Esophagus muscularis mucosa (tissue), 4 donors: ENCODE measurements around the gene ABCB8. TPM values are rescaled to one million over a fixed set of nuclear protein-coding genes. Genes with fewer than 3 reads are reported as not detected.

Source experiments
- DNase-seq: peaks from one replicate; pipeline ENCODE4 v3.0.0-alpha.2; 2017; ENCODE audit errors: extremely low spot score
- H3K27ac ChIP-seq, 4 donors: fragments of 200-600 bp; sonication (generic); replicated peaks in 1 of 4; 1 replicate in 3 of 4; 2 replicates in 1 of 4; pipeline ENCODE4 v1.5.1; 2016 to 2019; ENCODE audit warnings: mild to moderate bottlenecking in 1 of 4
- H3K27me3 ChIP-seq, 4 donors: fragments of 200-600 bp; sonication (generic); one replicate each; pipeline versions ENCODE4 v1.5.1 to v1.6.0; 2016 to 2019
- H3K36me3 ChIP-seq, 4 donors: fragments of 200-600 bp; sonication (generic); one replicate each; pipeline ENCODE4 v1.5.1; 2016 to 2019
- H3K4me1 ChIP-seq, 4 donors: fragments of 200-600 bp; sonication (generic); one replicate each; pipeline ENCODE4 v1.5.1; 2016 to 2019
- H3K4me3 ChIP-seq, 4 donors: fragments of 200-600 bp; sonication (generic); 1 replicate in 2 of 4; 2 replicates in 2 of 4; pipeline ENCODE4 v1.5.1; 2016 to 2019; ENCODE audit warnings: mild to moderate bottlenecking in 4 of 4, moderate library complexity in 1 of 4
- H3K9me3 ChIP-seq, 4 donors: fragments of 200-600 bp; sonication (generic); 1 replicate in 3 of 4; 2 replicates in 1 of 4; pipeline ENCODE4 v1.5.1; 2016 to 2019
- CTCF ChIP-seq, 3 experiments: fragments of 200-600 bp in 2 of 3; fragments of 450-650 bp in 1 of 3; sonication (generic) in 2 of 3; IDR thresholded peaks; one replicate each; pipeline ENCODE4 v1.5.1; 2017 to 2019; ENCODE audit warnings: antibody characterized with exemption in 3 of 3, mild to moderate bottlenecking in 2 of 3, moderate library complexity in 1 of 3
- EP300 ChIP-seq: sonication (generic); formaldehyde crosslinking; IDR thresholded peaks from one replicate; pipeline ENCODE4 v1.6.1; 2017; ENCODE audit warnings: antibody characterized with exemption
- POLR2A ChIP-seq: fragments of 450-650 bp; IDR thresholded peaks from one replicate; pipeline ENCODE4 v1.6.1; 2017; ENCODE audit warnings: antibody characterized with exemption, moderate library complexity, mild to moderate bottlenecking, low read depth
- POLR2AphosphoS5 ChIP-seq, 2 donors: sonication (generic); formaldehyde crosslinking; IDR thresholded peaks; one replicate each; pipeline ENCODE4 v1.6.1; 2017; ENCODE audit warnings: antibody characterized with exemption in 2 of 2
- WGBS: methylation state at CpG from one replicate; pipeline ENCODE4 v1.1.5; 2018; 5-methylcytosine and 5-hydroxymethylcytosine counted together
- intact Hi-C: fragments of 100-400 bp; cut with DNase I; formaldehyde crosslinking; loops from one replicate; pipeline ENCODE4 v1.15.1; 2023
- total RNA-seq, 4 donors: library from RNA; depleted of rRNA; stranded (reverse); fragments of >200 nt; gene quantifications; one replicate each; pipeline versions ENCODE4 v1.1.0 to v1.2.1, GENCODE V29; 2016

Gene ABCB8
- total RNA-seq, 4 donors from 2014 or later: 13.1 to 25.3 (median 19.9) TPM

DNA sequence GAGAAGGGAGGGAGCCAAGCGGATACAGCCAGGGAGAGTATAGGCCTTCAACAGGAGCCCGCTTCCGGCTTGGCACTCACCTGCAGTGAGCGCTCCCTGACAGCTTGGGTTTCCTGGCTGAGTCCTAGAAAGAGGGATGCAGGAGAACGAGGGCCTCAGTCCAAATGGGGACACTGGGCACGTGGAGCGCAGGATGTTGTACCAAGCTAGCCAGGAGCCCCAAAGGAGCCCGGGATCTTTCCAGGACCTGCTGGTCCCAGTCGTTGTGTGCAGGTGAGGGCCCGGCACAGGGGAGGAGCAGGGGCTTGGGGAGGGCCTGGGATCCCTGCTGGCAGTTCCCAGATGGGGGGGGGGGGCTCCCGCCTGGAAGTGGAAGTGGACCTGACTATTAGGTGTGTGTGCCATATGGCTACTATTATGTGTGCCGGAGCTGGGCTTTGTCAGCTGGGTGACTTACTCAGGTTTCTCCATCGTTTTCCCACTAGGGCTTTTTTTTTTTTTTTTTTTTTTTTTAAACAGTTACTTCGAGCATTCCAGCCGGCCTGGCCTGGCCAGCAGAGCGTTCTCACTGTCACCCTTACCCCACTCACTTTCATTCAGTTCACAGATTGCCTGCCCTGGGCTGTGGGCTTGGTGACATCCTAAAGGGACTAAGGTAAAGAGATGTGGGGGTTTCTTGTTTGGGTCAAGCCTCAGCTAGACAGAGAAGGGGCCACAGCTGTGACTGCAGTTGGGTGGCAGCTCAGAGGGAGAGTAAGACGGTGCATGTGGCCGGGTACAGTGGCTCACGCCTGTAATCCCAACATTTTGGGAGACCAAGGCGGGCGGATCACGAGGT lies 61.9 kb downstream of the ABCB8 start:
- Histone ChIP-seq H3K27me3 (no peaks in the 10 kb centered on the region), H3K36me3 (peaks cover 0 to 10% (median 2%) of the 10 kb centered on the region in 4 donors), H3K27ac (peak overlapping the region; percentile 88 to 91 (median 90)), H3K4me3 (peak overlapping the region; percentile 77 to 89 (median 80)), H3K9me3 (no peaks in the 10 kb centered on the region), H3K4me1 (peaks cover 59 to 84% (median 71%) of the 10 kb centered on the region in 4 donors)
- WGBS: 60% methylated on average over 22 of the region's 22 CpGs
- intact Hi-C loops: no loop called here
- TF ChIP-seq CTCF (IDR thresholded peaks at IDR 0.05) (no peak), EP300 (no peak), POLR2AphosphoS5 (IDR thresholded peaks at IDR 0.05) (no peak), POLR2A (no peak)
- DNase-seq: no peak

DNA sequence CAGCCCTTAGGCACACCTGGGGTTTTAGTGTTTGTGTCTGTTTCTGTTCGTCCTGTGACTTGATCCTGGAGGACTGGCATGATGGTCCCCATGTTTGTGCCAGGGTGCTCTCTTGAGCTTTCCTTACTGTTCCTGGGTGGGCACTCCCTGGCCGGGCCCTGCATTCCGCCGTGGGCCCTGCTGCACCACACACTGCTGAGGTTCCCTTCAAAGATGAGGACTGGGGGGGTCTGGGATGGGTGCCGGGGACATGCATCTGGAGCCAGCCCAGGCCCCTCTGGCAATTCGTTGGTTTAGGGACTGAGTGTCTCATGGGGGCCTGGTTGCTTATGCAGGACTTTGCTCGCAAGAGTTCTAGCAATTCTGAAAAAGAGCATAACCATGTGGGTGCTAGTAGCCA lies 62.8 kb downstream of the ABCB8 start:
- WGBS: 88% methylated on average over 7 of the region's 7 CpGs
- Histone ChIP-seq H3K9me3 (no peaks in the 10 kb centered on the region), H3K27me3 (no peaks in the 10 kb centered on the region), H3K4me1 (peaks cover 53 to 83% (median 67%) of the 10 kb centered on the region in 4 donors), H3K27ac (peak overlapping the region in 3 of 4 donors; percentile 89 to 91 (median 90)), H3K4me3 (no peak overlapping the region), H3K36me3 (peaks cover 0 to 10% (median 3%) of the 10 kb centered on the region in 4 donors)
- intact Hi-C loops: no loop called here
- no peak for TF ChIP-seq POLR2A
- TF ChIP-seq CTCF (IDR thresholded peaks at IDR 0.05): no peak
- no peak for TF ChIP-seq EP300
- no peak for DNase-seq

- Histone ChIP-seq H3K27ac (peak overlapping the region in 3 of 4 donors; percentile 89 to 91 (median 90)), H3K4me1 (peaks cover 53 to 87% (median 67%) of the 10 kb centered on the region in 4 donors), H3K36me3 (peaks cover 0 to 10% (median 6%) of the 10 kb centered on the region in 4 donors), H3K27me3 (no peaks in the 10 kb centered on the region), H3K4me3 (no peak overlapping the region), H3K9me3 (no peaks in the 10 kb centered on the region)
- TF ChIP-seq CTCF (IDR thresholded peaks at IDR 0.05) (peak in 1 of 3 experiments; percentile 55), POLR2A (no peak)
- intact Hi-C loops: no loop called here
- DNase-seq: no peak
- WGBS: 61% methylated on average over 5 of the region's 6 CpGs
Measured at GRCh38 chr7:151091431-151091830, 63.2 kb downstream of the ABCB8 start.

DNA sequence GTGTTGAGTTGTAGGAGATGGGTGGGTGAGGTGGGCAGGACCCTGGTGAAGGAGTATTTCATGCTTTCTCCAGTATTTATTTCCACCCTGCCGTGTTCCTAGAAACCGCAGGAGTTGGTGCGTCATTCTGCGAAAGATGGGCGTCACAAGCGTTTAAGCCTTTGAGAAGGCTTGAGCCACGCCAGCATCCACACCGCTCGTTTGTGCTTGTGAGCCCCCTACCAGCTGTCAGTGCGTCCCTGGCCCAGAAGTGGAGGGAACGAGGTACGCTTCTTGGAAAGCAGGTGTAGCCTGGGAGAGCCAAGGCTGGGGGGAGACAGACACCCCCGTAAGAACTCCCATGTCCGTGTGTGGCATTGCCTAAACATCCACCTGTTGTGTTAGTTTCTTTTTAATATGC lies 63.7 kb downstream of the ABCB8 start:
- 87% methylated on average over 12 of the region's 14 CpGs for WGBS
- TF ChIP-seq POLR2A: no peak
- no peaks in the 10 kb centered on the region for H3K27me3 ChIP-seq
- peak overlapping the region in 1 of 4 donors; percentile 90 for H3K27ac ChIP-seq
- peaks cover 0 to 10% (median 9%) of the 10 kb centered on the region in 4 donors for H3K36me3 ChIP-seq
- H3K9me3 ChIP-seq: no peaks in the 10 kb centered on the region
- peaks cover 53 to 88% (median 67%) of the 10 kb centered on the region in 4 donors for H3K4me1 ChIP-seq
- no peak overlapping the region for H3K4me3 ChIP-seq
- intact Hi-C loops: no loop called here
- no peak for DNase-seq

DNA sequence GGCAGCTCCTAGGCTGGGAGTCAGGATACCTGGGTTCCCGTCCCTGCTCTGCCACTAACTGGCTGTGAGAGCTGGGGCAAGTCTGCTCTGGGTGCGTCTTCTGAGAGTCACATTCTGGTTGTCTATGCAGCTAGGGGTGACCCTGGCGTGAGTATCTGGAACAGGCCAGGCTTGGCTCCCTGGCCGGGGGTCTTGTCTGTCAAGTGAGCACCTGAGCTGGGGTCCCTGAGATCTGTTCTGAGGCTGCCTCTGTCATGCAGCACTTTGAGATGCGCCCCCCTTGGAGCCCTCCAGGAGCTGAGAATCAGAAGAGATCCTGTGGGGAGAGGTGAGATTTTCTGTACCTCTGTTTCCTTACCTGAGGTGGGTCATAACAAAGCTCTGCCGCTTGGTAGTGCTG lies 65.5 kb downstream of the ABCB8 start:
- no peak for TF ChIP-seq POLR2AphosphoS5 (IDR thresholded peaks at IDR 0.05)
- no peak for TF ChIP-seq EP300
- no peak for TF ChIP-seq POLR2A
- no peak for TF ChIP-seq CTCF (IDR thresholded peaks at IDR 0.05)
- H3K9me3 ChIP-seq: no peaks in the 10 kb centered on the region
- intact Hi-C loops: no loop called here
- H3K36me3 ChIP-seq: peaks cover 0 to 10% (median 9%) of the 10 kb centered on the region in 4 donors
- H3K4me1 ChIP-seq: peaks cover 41 to 82% (median 57%) of the 10 kb centered on the region in 4 donors
- no peaks in the 10 kb centered on the region for H3K27me3 ChIP-seq
- no peak overlapping the region for H3K4me3 ChIP-seq
- H3K27ac ChIP-seq: no peak overlapping the region
- DNase-seq: no peak
- 95% methylated on average over 6 of the region's 6 CpGs for WGBS
